ENCODE measurements around the gene ROR2.

The ROR2 gene

DNA sequence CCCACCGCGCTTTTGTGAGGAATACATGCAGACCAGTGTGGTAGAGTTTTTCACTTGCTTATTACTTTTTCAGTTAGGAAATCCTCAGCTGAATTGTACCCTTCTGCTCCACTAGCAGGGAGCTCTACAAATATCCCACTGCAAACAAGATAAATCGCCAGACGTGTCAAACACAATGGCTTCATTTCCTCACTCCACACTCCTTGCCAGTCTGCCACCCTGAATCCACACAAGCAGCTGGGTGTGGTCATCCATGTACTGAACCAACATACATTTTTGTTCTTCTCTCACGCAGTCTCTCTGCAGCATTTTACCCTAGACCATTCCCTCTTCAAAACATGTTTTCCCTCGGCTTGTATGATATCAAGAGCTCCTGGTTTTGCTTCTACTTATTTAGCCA, 3.7 kb upstream of the ROR2 start:
- TF ChIP-seq CTCF (IDR thresholded peaks at IDR 0.05; ENCODE audit: insufficient read depth, low read length, poor library complexity, severe bottlenecking), result no peak
- no peak for TF ChIP-seq EZH2phosphoT487 (conservative IDR thresholded peaks at IDR 0.05; ENCODE audit: low read length)
- Histone ChIP-seq H3K4me2 (ENCODE audit: low read depth, low read length, poor library complexity, severe bottlenecking) (no peak overlapping the region), H4K20me1 (ENCODE audit: low read depth, low read length) (no peaks in the 10 kb centered on the region), H3F3A (ENCODE audit: insufficient read depth) (no peaks in the 10 kb centered on the region), H3K9me2 (replicated peaks; ENCODE audit: insufficient read depth, low read length) (no peaks in the 10 kb centered on the region), H3K27ac (ENCODE audit: low read depth, low read length) (no peak overlapping the region), H3K4me3 (ENCODE audit: insufficient read depth, low read length, poor library complexity, severe bottlenecking) (no peak overlapping the region), H3K9ac (ENCODE audit: low read length) (no peak overlapping the region), H2AFZ (ENCODE audit: low read depth, low read length, severe bottlenecking) (no peak overlapping the region), H3K79me2 (ENCODE audit: insufficient read depth, low read length) (no peaks in the 10 kb centered on the region), H3K9me3 (ENCODE audit: insufficient read depth, low read length) (no peaks in the 10 kb centered on the region), H3K36me3 (ENCODE audit: low read length) (no peaks in the 10 kb centered on the region), H3K27me3 (ENCODE audit: low read length) (no peaks in the 10 kb centered on the region)

DNA sequence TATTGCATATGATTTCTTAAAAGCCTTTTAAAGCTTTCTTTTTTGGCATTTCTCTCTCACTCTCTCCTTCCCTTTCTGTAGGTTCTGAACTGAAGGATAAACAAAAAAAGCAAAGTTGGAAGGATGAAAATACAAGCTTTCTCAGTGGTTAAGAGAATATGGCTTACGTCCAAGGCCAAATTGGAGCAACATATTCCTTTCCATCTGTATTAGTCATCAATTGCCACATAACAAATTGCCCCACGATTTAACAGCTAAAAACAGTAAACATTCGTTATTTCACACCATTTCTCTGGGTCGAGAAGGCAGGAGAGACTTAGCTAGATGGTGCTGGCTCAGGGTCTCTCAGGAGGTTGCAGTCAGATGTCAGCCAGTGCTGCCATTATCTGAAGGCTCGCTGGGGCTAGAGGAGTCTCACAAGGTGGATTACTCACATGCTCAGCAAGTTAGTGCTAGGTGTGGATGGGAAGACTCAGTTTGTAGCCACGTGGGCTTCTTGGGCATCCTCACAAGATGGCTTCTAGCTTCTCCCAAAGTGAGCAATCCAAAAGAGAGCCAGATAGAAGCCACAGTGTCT, 2.0 kb upstream of the ROR2 start:
- H3K79me2 ChIP-seq (ENCODE audit: insufficient read depth, low read length), result no peaks in the 10 kb centered on the region
- no peaks in the 10 kb centered on the region for H3K36me3 ChIP-seq (ENCODE audit: low read length)
- H2AFZ ChIP-seq (ENCODE audit: low read depth, low read length, severe bottlenecking), result no peak overlapping the region
- H3F3A ChIP-seq (ENCODE audit: insufficient read depth), result no peaks in the 10 kb centered on the region
- H4K20me1 ChIP-seq (ENCODE audit: low read depth, low read length), result no peaks in the 10 kb centered on the region
- H3K4me3 ChIP-seq (ENCODE audit: insufficient read depth, low read length, poor library complexity, severe bottlenecking), result no peak overlapping the region
- no peaks in the 10 kb centered on the region for H3K9me3 ChIP-seq (ENCODE audit: insufficient read depth, low read length)
- H3K27ac ChIP-seq (ENCODE audit: low read depth, low read length), result no peak overlapping the region
- H3K27me3 ChIP-seq (ENCODE audit: low read length), result no peaks in the 10 kb centered on the region
- no peak for TF ChIP-seq CTCF (IDR thresholded peaks at IDR 0.05; ENCODE audit: insufficient read depth, low read length, poor library complexity, severe bottlenecking)
- no peak for TF ChIP-seq EZH2phosphoT487 (conservative IDR thresholded peaks at IDR 0.05; ENCODE audit: low read length)
- no peak overlapping the region for H3K9ac ChIP-seq (ENCODE audit: low read length)
- no peaks in the 10 kb centered on the region for H3K9me2 ChIP-seq (replicated peaks; ENCODE audit: insufficient read depth, low read length)
- H3K4me2 ChIP-seq (ENCODE audit: low read depth, low read length, poor library complexity, severe bottlenecking), result no peak overlapping the region

- no peaks in the 10 kb centered on the region for H3K27me3 ChIP-seq (ENCODE audit: low read length)
- H4K20me1 ChIP-seq (ENCODE audit: low read depth, low read length), result no peaks in the 10 kb centered on the region
- no peak overlapping the region for H3K27ac ChIP-seq (ENCODE audit: low read depth, low read length)
- no peaks in the 10 kb centered on the region for H3K79me2 ChIP-seq (ENCODE audit: insufficient read depth, low read length)
- H3K9me3 ChIP-seq (ENCODE audit: insufficient read depth, low read length), result no peaks in the 10 kb centered on the region
- H3K4me3 ChIP-seq (ENCODE audit: insufficient read depth, low read length, poor library complexity, severe bottlenecking), result no peak overlapping the region
- H3F3A ChIP-seq (ENCODE audit: insufficient read depth), result no peaks in the 10 kb centered on the region
- no peak overlapping the region for H3K9ac ChIP-seq (ENCODE audit: low read length)
- H3K36me3 ChIP-seq (ENCODE audit: low read length), result no peaks in the 10 kb centered on the region
- H3K9me2 ChIP-seq (replicated peaks; ENCODE audit: insufficient read depth, low read length), result no peaks in the 10 kb centered on the region
- TF ChIP-seq EZH2phosphoT487 (conservative IDR thresholded peaks at IDR 0.05; ENCODE audit: low read length) (no peak), CTCF (IDR thresholded peaks at IDR 0.05; ENCODE audit: insufficient read depth, low read length, poor library complexity, severe bottlenecking) (no peak)
- H2AFZ ChIP-seq (ENCODE audit: low read depth, low read length, severe bottlenecking), result no peak overlapping the region
- H3K4me2 ChIP-seq (ENCODE audit: low read depth, low read length, poor library complexity, severe bottlenecking), result no peak overlapping the region
Measured at GRCh38 chr9:91949392-91949945, 559 bp downstream of the ROR2 start.
